Mammary epithelial cell (primary cell): ENCODE data around the gene CENPT.

Experiments
- CTCF ChIP-seq, 2 donors: IDR thresholded peaks in 1 of 2; conservative IDR thresholded peaks in 1 of 2; 2 replicates each; pipeline ENCODE4 v1.5.1; 2011 to 2012; ENCODE audit warnings: inconsistent platforms in 2 of 2, low read length in 2 of 2, mild to moderate bottlenecking in 2 of 2, control low read depth in 1 of 2, low read depth in 1 of 2; ENCODE audit not compliant: insufficient read depth in 1 of 2; ENCODE audit errors: extremely low read depth in 1 of 2
- EZH2 ChIP-seq: IDR thresholded peaks from 2 replicates; pipeline ENCODE4 v1.6.1; 2012; ENCODE audit warnings: low read length, inconsistent platforms, borderline replicate concordance

DNA sequence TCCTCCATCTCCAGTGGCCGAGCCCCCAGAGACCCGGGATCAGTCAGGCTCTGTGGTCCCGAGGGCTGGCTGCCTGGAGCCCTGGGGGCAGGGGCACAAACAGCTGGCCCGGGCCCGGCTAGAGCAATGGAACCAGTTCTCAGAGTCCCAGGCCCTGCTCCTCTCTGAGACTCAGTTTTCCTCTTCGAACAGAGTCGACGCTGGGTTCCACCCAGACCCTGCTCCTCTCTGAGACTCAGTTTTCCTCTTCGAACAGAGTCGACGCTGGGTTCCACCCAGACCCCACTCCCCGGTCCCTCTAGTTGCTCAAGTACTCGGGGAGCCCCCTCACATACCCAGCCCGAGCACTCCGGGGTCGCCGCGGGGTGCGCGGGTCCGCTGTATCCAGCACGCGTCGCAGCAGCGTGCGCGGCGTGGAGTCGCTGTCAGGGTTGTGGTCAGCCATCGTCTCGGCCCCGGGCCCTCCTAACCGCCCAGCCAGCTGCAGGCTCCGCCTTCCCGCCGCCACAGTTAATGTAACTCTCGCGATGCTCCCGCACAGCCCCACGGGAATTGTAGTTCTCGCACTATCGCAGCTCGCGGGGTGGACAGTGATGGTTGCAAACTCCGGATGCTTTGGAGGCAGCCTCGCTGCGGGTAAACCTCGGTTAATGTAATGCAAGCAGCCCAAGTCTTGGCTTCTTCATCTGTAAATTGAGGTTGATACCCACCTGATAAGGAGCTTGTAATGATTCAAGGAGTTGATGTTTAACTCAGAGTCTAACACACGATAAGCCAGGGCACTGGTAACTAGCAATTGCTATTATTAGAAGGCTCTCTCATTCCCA is 13.9 kb downstream of the CENPT start:
- TF ChIP-seq CTCF (conservative IDR thresholded peaks at IDR 0.05 in 1 of 2, IDR thresholded peaks at IDR 0.05 in 1 of 2; ENCODE audit: extremely low read depth in 1 of 2, insufficient read depth in 1 of 2, low read depth in 1 of 2, low read length in 2 of 2), result no peak
- TF ChIP-seq EZH2, result no peak
